PC-9 (cell line): ENCODE results near the gene MAGEL2. TPM values are rescaled to one million over a fixed set of nuclear protein-coding genes. Genes with fewer than 3 reads are reported as not detected.

ENCODE experiments used
- BruUV-seq: library from RNA; stranded (reverse); fragments of 400-500 nt; replicated peaks from 2 replicates; lab custom pipeline; 2021; lab: Mats Ljungman, UMichigan
- CTCF ChIA-PET: fragments of 300-600 bp; sonication (Branson Sonifier 250); formaldehyde crosslinking; loops from one replicate; lab custom pipeline; 2022; ENCODE audit warnings: antibody characterized with exemption; lab: Charles Lee
- POLR2A ChIA-PET: fragments of 300-600 bp; sonication (Branson Sonifier 250); formaldehyde crosslinking; loops from one replicate; lab custom pipeline; 2022; ENCODE audit warnings: antibody characterized with exemption; ENCODE audit not compliant: unreplicated experiment; lab: Charles Lee
- DNase-seq, 2 experiments: peaks; one replicate each; pipeline versions ENCODE4 v3.0.0 to v3.0.0-alpha.2; 2015 to 2022; ENCODE audit warnings: mixed read lengths in 1 of 2
- H2AFZ ChIP-seq: fragments of 200-600 bp; sonication (generic); 2 replicates; pipeline ENCODE4 v1.8.1; 2017; ENCODE audit warnings: antibody characterized with exemption
- H3F3A ChIP-seq: fragments of 200-600 bp; sonication (generic); 2 replicates; pipeline ENCODE4 v1.8.1; 2017; ENCODE audit warnings: antibody characterized with exemption, mild to moderate bottlenecking, low read depth; ENCODE audit not compliant: insufficient read depth
- H3K27ac ChIP-seq: fragments of 200-600 bp; sonication (generic); 2 replicates; pipeline ENCODE4 v1.6.1; 2016; ENCODE audit warnings: mixed run types
- H3K27me3 ChIP-seq: fragments of 200-600 bp; sonication (generic); 2 replicates; pipeline ENCODE4 v1.6.1; 2016; ENCODE audit warnings: low read depth, mixed run types; ENCODE audit not compliant: insufficient read depth
- H3K36me3 ChIP-seq: fragments of 200-600 bp; sonication (generic); 2 replicates; pipeline ENCODE4 v1.6.1; 2016; ENCODE audit warnings: low read depth, mixed run types
- H3K4me1 ChIP-seq: fragments of 200-600 bp; sonication (generic); replicated peaks from 2 replicates; pipeline ENCODE4 v1.6.1; 2016; ENCODE audit warnings: mixed run types; ENCODE audit not compliant: insufficient read depth
- H3K4me2 ChIP-seq: fragments of 200-600 bp; sonication (generic); 2 replicates; pipeline ENCODE4 v1.6.1; 2017; ENCODE audit warnings: mixed run types
- H3K4me3 ChIP-seq: fragments of 200-600 bp; sonication (generic); 2 replicates; pipeline ENCODE4 v1.6.1; 2016; ENCODE audit warnings: mixed run types
- H3K79me2 ChIP-seq: fragments of 200-600 bp; sonication (generic); 2 replicates; pipeline ENCODE4 v1.6.1; 2017; ENCODE audit warnings: low read depth, mixed run types
- H3K9me2 ChIP-seq: fragments of 200-600 bp; sonication (generic); 2 replicates; pipeline ENCODE4 v1.8.1; 2017; ENCODE audit warnings: mild to moderate bottlenecking; ENCODE audit not compliant: insufficient read depth
- H3K9me3 ChIP-seq: fragments of 200-600 bp; sonication (generic); 2 replicates; pipeline ENCODE4 v1.8.1; 2016; ENCODE audit warnings: low read depth; ENCODE audit not compliant: insufficient read depth
- H4K20me1 ChIP-seq: fragments of 200-600 bp; sonication (generic); 2 replicates; pipeline ENCODE4 v1.8.1; 2017; ENCODE audit not compliant: insufficient read depth
- EZH2 ChIP-seq: fragments of 200-600 bp; sonication (generic); IDR thresholded peaks from 2 replicates; pipeline ENCODE4 v1.8.0; 2017; ENCODE audit warnings: antibody characterized with exemption, low read depth
- intact Hi-C: fragments of 100-400 bp; cut with micrococcal nuclease; formaldehyde crosslinking; loops from one replicate; pipeline ENCODE4 v1.10.0; 2022; ENCODE audit not compliant: unreplicated experiment
- total RNA-seq: library from RNA; stranded (reverse); gene quantifications from 2 replicates; pipeline ENCODE4 v1.2.3, GENCODE V29; 2021
- TF ChIP-seq, protein P1 (sequence below): fragments of 200-600 bp; sonication (generic); conservative IDR thresholded peaks from 2 replicates; pipeline ENCODE4 v1.6.1; 2017; ENCODE audit warnings: mixed run types, antibody characterized with exemption, mild to moderate bottlenecking, moderate library complexity

MAGEL2 gene
- total RNA-seq, 1 experiment from 2014 or later, result not detected

DNA sequence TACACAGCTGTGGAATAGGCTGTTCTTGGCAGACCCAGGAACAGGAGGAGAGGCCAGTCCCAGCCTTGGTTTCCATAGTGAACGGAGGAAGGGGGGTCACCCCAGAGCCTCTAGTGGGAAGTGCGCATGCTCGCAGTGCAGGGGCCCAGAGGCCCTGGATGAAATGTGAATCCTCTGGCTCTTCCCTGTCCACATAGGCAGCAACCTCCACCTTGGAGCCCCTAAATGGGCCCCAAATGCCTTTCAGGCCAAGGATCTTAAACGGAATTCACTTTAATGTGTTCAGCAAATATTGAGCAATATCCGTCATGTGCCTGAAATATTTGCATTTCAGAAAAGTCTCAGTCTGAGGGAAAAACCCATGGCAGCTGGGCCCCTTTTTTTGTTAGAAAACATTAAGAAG is 42.8 kb upstream of the MAGEL2 start:
- ChIA-PET CTCF (no interaction called here), POLR2A (no interaction called here)
- Histone ChIP-seq H3K4me1 (no peaks in the 10 kb centered on the region), H3K79me2 (no peaks in the 10 kb centered on the region), H3K27ac (no peak overlapping the region), H4K20me1 (no peaks in the 10 kb centered on the region), H3K9me2 (no peaks in the 10 kb centered on the region), H3K4me3 (no peak overlapping the region), H3K9me3 (no peaks in the 10 kb centered on the region), H3K4me2 (no peak overlapping the region), H2AFZ (no peak overlapping the region), H3K36me3 (no peaks in the 10 kb centered on the region), H3F3A (no peaks in the 10 kb centered on the region), H3K27me3 (peaks cover 8% of the 10 kb centered on the region; the same call in 1 of the 2 replicates)
- no TSS peak for BruUV-seq
- no peak for DNase-seq
- intact Hi-C loops, result no loop called here
- TF ChIP-seq, protein P1, sequence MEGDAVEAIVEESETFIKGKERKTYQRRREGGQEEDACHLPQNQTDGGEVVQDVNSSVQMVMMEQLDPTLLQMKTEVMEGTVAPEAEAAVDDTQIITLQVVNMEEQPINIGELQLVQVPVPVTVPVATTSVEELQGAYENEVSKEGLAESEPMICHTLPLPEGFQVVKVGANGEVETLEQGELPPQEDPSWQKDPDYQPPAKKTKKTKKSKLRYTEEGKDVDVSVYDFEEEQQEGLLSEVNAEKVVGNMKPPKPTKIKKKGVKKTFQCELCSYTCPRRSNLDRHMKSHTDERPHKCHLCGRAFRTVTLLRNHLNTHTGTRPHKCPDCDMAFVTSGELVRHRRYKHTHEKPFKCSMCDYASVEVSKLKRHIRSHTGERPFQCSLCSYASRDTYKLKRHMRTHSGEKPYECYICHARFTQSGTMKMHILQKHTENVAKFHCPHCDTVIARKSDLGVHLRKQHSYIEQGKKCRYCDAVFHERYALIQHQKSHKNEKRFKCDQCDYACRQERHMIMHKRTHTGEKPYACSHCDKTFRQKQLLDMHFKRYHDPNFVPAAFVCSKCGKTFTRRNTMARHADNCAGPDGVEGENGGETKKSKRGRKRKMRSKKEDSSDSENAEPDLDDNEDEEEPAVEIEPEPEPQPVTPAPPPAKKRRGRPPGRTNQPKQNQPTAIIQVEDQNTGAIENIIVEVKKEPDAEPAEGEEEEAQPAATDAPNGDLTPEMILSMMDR, result no peak
- TF ChIP-seq EZH2, result no peak

GRCh38 chr15:23690015-23690414 is 42.3 kb upstream of the MAGEL2 start:
- CTCF ChIA-PET, result no interaction called here

DNA sequence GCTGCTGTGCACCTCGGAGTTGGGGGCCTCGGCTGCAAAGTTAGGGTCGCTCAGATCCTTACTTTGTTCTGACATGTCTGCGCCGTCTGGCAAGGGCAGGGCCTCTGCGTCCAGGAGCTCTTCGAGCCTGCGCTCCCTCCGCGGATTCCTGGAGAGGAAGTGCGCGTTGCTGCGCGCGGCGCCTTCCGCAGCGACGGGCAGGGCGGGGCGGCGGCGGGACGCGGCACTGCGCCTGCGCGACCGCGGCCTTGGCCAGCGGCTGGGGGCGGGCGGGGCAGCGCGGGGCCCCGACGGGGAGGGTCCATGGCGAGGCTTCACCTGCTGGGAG is 39.4 kb upstream of the MAGEL2 start, which contains the start of gene NDN:
Gene NDN (minus strand): TSS at position 163 of the 328 bp plus-strand sequence. CDS start 88 bp downstream, at position 75.
- intact Hi-C loops, result no loop called here
- CTCF ChIA-PET, result no interaction called here
- Histone ChIP-seq H3K4me1 (no peaks in the 10 kb centered on the region), H3K27ac (no peak within 1 kb of the TSS), H3K4me2 (no peak within 1 kb of the TSS), H2AFZ (no peak within 1 kb of the TSS), H3K79me2 (no peaks in the 10 kb centered on the region), H3K4me3 (no peak within 1 kb of the TSS), H4K20me1 (no peaks in the 10 kb centered on the region), H3K27me3 (peaks cover 13% of the 10 kb centered on the region), H3F3A (no peaks in the 10 kb centered on the region), H3K36me3 (no peaks in the 10 kb centered on the region), H3K9me3 (no peaks in the 10 kb centered on the region), H3K9me2 (no peaks in the 10 kb centered on the region)
- no peak for DNase-seq
- POLR2A ChIA-PET, result no interaction called here
- BruUV-seq, result no TSS peak
- TF ChIP-seq, protein P1, result no peak
- TF ChIP-seq EZH2, result no peak

More at GRCh38 chr15:23690015-23690414, 42.3 kb upstream of the MAGEL2 start:
- no peak overlapping the region for H3K27ac ChIP-seq
- no peak overlapping the region for H3K4me3 ChIP-seq
- H3K9me2 ChIP-seq, result no peaks in the 10 kb centered on the region
- H3K79me2 ChIP-seq, result no peaks in the 10 kb centered on the region
- no peak overlapping the region for H2AFZ ChIP-seq
- no peaks in the 10 kb centered on the region for H3F3A ChIP-seq
- intact Hi-C loops, result no loop called here
- H3K4me1 ChIP-seq, result no peaks in the 10 kb centered on the region
- POLR2A ChIA-PET, result no interaction called here
- TF ChIP-seq, protein P1, result no peak
- TF ChIP-seq EZH2, result no peak
- H3K9me3 ChIP-seq, result no peaks in the 10 kb centered on the region
- H3K27me3 ChIP-seq, result peaks cover 8% of the 10 kb centered on the region; the same call in 1 of the 2 replicates
- no peaks in the 10 kb centered on the region for H3K36me3 ChIP-seq
- H4K20me1 ChIP-seq, result no peaks in the 10 kb centered on the region
- no peak for DNase-seq
- no TSS peak for BruUV-seq
- H3K4me2 ChIP-seq, result no peak overlapping the region
